Measurements from ENCODE around the gene REXO1. TPM values are rescaled to one million over a fixed set of nuclear protein-coding genes. Genes with fewer than 3 reads are reported as not detected.

The REXO1 gene
- total and polyA plus RNA-seq, 2 of the 8 experiments (the other 6 are each of a cell fraction or from before 2014, with no cell fraction given) = 42.4 to 44.3 TPM

GRCh38 chr19:1806184-1807029, 41.9 kb downstream of the REXO1 start (continued):
- TF ChIP-seq CHD7 (IDR thresholded peaks at IDR 0.05; ENCODE audit: insufficient replicate concordance, low read length) (no peak), JUN (IDR thresholded peaks at IDR 0.05; ENCODE audit: low read depth, low read length) (no peak), RNF2 (IDR thresholded peaks at IDR 0.05; ENCODE audit: borderline replicate concordance, low read depth, low read length, missing control alignments, poor library complexity, severe bottlenecking) (no peak), CHD1 (IDR thresholded peaks at IDR 0.05; ENCODE audit: low read depth, low read length) (no peak), BCL11A (IDR thresholded peaks at IDR 0.05; ENCODE audit: low read depth in 2 of 2, low read length in 2 of 2) (no peak), RXRA (IDR thresholded peaks at IDR 0.05; ENCODE audit: insufficient read depth, low read depth, low read length) (no peak), SIN3A (conservative IDR thresholded peaks at IDR 0.05 in 1 of 2, IDR thresholded peaks at IDR 0.05 in 1 of 2; ENCODE audit: low read depth in 1 of 2, low read length in 2 of 2) (no peak), POLR2A (IDR thresholded peaks at IDR 0.05; ENCODE audit: control extremely low read depth in 1 of 2, low read depth in 2 of 2, low read length in 2 of 2) (no peak), CBX8 (IDR thresholded peaks at IDR 0.05; ENCODE audit: borderline replicate concordance, low read depth, low read length) (no peak), SRF (IDR thresholded peaks at IDR 0.05; ENCODE audit: low read depth, low read length) (no peak)

Data from H1 (cell line).